ENCODE data around the gene SLC38A3. TPM values are rescaled to one million over a fixed set of nuclear protein-coding genes. Genes with fewer than 3 reads are reported as not detected.

SLC38A3 gene
- total and polyA plus RNA-seq, 2 donors from 2014 or later: 1.6 to 4.2 TPM

- Histone ChIP-seq H3K9ac (ENCODE audit: low read length in 3 of 3) (no peak overlapping the region), H3K9me3 (ENCODE audit: control insufficient read depth in 2 of 3, insufficient read depth in 1 of 3, low read length in 3 of 3) (no peaks in the 10 kb centered on the region), H3K4me3 (ENCODE audit: low read length in 3 of 3) (no peak overlapping the region), H3K27ac (ENCODE audit: low read depth in 2 of 2, low read length in 2 of 2) (peak overlapping the region; percentile 83 to 88), H3K4me1 (ENCODE audit: control insufficient read depth in 2 of 3, insufficient read depth in 2 of 3, low read depth in 1 of 3, low read length in 3 of 3) (peaks cover 5 to 75% (median 44%) of the 10 kb centered on the region in 3 donors), H3K36me3 (ENCODE audit: control insufficient read depth in 2 of 3, insufficient read depth in 3 of 3, low read length in 3 of 3) (peaks cover 0 to 2% (median 0%) of the 10 kb centered on the region in 3 donors), H3K27me3 (ENCODE audit: control insufficient read depth, insufficient read depth, low read length) (no peaks in the 10 kb centered on the region)
- FAIRE-seq (no peak), DNase-seq (no peak)
- intact Hi-C loops (cut with DNase I): no loop called here
- no peak for TF ChIP-seq CTCF (IDR thresholded peaks at IDR 0.05; ENCODE audit: borderline replicate concordance, extremely low read depth, insufficient read depth)
These were observed 35.7 kb upstream of the SLC38A3 start for GRCh38 chr3:50169232-50169832.

DNA sequence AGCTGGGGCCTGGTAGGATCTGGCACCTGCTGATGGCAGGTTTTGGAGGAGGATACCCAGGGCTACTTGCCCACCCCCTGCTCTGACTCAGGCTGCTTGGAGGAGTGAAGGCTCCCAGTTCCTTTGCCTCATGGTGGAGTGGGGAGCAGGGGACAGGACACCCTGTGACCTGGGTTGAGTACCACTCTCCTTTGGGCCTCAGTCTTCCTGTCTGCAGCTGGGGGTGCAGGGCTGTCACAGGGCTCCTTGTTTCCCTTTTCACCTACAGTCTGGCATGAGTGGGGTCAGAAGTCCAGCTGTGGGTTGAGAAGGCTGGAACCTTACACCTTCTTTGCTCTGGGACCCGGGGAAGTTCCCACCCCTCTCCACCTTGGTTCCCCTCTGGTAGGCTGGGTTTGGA lies 35.2 kb upstream of the SLC38A3 start:
- intact Hi-C loops (cut with DNase I): no loop called here
- H3K9ac ChIP-seq (ENCODE audit: low read length in 3 of 3): no peak overlapping the region
- H3K9me3 ChIP-seq (ENCODE audit: control insufficient read depth in 2 of 3, insufficient read depth in 1 of 3, low read length in 3 of 3): no peaks in the 10 kb centered on the region
- peaks cover 5 to 69% (median 39%) of the 10 kb centered on the region in 3 donors for H3K4me1 ChIP-seq (ENCODE audit: control insufficient read depth in 2 of 3, insufficient read depth in 2 of 3, low read depth in 1 of 3, low read length in 3 of 3)
- no peaks in the 10 kb centered on the region for H3K27me3 ChIP-seq (ENCODE audit: control insufficient read depth, insufficient read depth, low read length)
- FAIRE-seq (no peak), DNase-seq (no peak)
- peak overlapping the region; percentile 83 to 88 for H3K27ac ChIP-seq (ENCODE audit: low read depth in 2 of 2, low read length in 2 of 2)
- H3K36me3 ChIP-seq (ENCODE audit: control insufficient read depth in 2 of 3, insufficient read depth in 3 of 3, low read length in 3 of 3): no peaks in the 10 kb centered on the region
- no peak for TF ChIP-seq CTCF (IDR thresholded peaks at IDR 0.05; ENCODE audit: borderline replicate concordance, extremely low read depth, insufficient read depth)
- H3K4me3 ChIP-seq (ENCODE audit: low read length in 3 of 3): no peak overlapping the region

- Histone ChIP-seq H3K9me3 (ENCODE audit: control insufficient read depth in 2 of 3, insufficient read depth in 1 of 3, low read length in 3 of 3) (no peaks in the 10 kb centered on the region), H3K36me3 (ENCODE audit: control insufficient read depth in 2 of 3, insufficient read depth in 3 of 3, low read length in 3 of 3) (peaks cover 0 to 2% (median 1%) of the 10 kb centered on the region in 3 donors), H3K4me1 (ENCODE audit: control insufficient read depth in 2 of 3, insufficient read depth in 2 of 3, low read depth in 1 of 3, low read length in 3 of 3) (peaks cover 0 to 61% (median 30%) of the 10 kb centered on the region in 3 donors), H3K4me3 (ENCODE audit: low read length in 3 of 3) (no peak overlapping the region), H3K9ac (ENCODE audit: low read length in 3 of 3) (peak overlapping the region in 1 of 3 donors; percentile 42), H3K27ac (ENCODE audit: low read depth in 2 of 2, low read length in 2 of 2) (peak overlapping the region; percentile 83 to 88), H3K27me3 (ENCODE audit: control insufficient read depth, insufficient read depth, low read length) (no peaks in the 10 kb centered on the region)
- peak in 3 of 5 donors; percentile 51 to 93 (median 60) for DNase-seq
- no peak for FAIRE-seq
- intact Hi-C loops (cut with DNase I): no loop called here
- TF ChIP-seq CTCF (IDR thresholded peaks at IDR 0.05; ENCODE audit: borderline replicate concordance, extremely low read depth, insufficient read depth): no peak
These were observed 34.4 kb upstream of the SLC38A3 start for GRCh38 chr3:50170689-50171088.
